K562 (cell line): ENCODE results near the gene KCTD13. TPM values are rescaled to one million over a fixed set of nuclear protein-coding genes. Genes with fewer than 3 reads are reported as not detected.
A peak's percentile ranks its signal among the peaks of the same experiment; 100 is the strongest.

Source experiments
- ATAC-seq: fragments of 200-7000 bp; cut with Tn5 transposase; 3 replicates; pipeline ENCODE4 v1.9.1; 2020; ENCODE audit warnings: moderate library complexity
- BruUV-seq: library from RNA; stranded (reverse); fragments of 400-500 nt; replicated peaks from 2 replicates; lab custom pipeline; 2021; lab: Mats Ljungman, UMichigan
- CTCF ChIA-PET: fragments of 300-600 bp; formaldehyde crosslinking; extraction: SDS; loops from one replicate; lab custom pipeline; 2021; ENCODE audit warnings: low intra/inter-chr PET ratio; lab: Yijun Ruan, JAX
- POLR2A ChIA-PET: fragments of 300-600, 350-650 bp; sonication (Branson Sonifier 250); formaldehyde crosslinking; extraction: SDS; loops from one replicate; lab custom pipeline; 2021; ENCODE audit warnings: antibody characterized with exemption, inconsistent platforms; lab: Yijun Ruan, JAX
- DNase-seq, 4 experiments: peaks; one replicate each; pipeline versions ENCODE4 v3.0.0 to v3.0.0-alpha.2; 2011 to 2018; ENCODE audit warnings: low spot score in 3 of 4, mixed read lengths in 3 of 4; ENCODE audit errors: extremely low read depth in 1 of 4
- FAIRE-seq: peaks from 2 replicates; lab custom pipeline; 2011; peaks lifted over from hg19 to GRCh38; lab: Jason Lieb, UNC
- H2AFZ ChIP-seq: 2 replicates; pipeline ENCODE4 v1.6.0; 2011; ENCODE audit warnings: low read depth, low read length, control low read depth, inconsistent platforms
- H3K27ac ChIP-seq: fragments of 200-600 bp; 3 replicates; pipeline ENCODE4 v1.8.0; 2011; ENCODE audit warnings: low read depth, mild to moderate bottlenecking, control low read depth, inconsistent platforms, low read length, moderate library complexity, mixed read lengths; ENCODE audit errors: extremely low read depth
- H3K27me3 ChIP-seq, 2 experiments: fragments of 300-600 bp in 1 of 2; 2 replicates in 1 of 2; 3 replicates in 1 of 2; pipeline versions ENCODE4 v1.6.0 to v1.8.0; 2011; ENCODE audit warnings: inconsistent platforms in 2 of 2, low read length in 2 of 2, mild to moderate bottlenecking in 1 of 2, mixed read lengths in 1 of 2, moderate library complexity in 1 of 2; ENCODE audit not compliant: control insufficient read depth in 2 of 2, insufficient read depth in 2 of 2
- H3K36me3 ChIP-seq: fragments of 300-600 bp; 3 replicates; pipeline ENCODE4 v1.8.0; 2011; ENCODE audit warnings: mild to moderate bottlenecking, low read length, inconsistent platforms; ENCODE audit not compliant: control insufficient read depth, insufficient read depth
- H3K4me1 ChIP-seq, 2 experiments: fragments of 200-600 bp in 1 of 2; replicated peaks in 1 of 2; 2 replicates in 1 of 2; 3 replicates in 1 of 2; pipeline versions ENCODE4 v1.5.1 to v1.8.0; 2011; ENCODE audit warnings: inconsistent platforms in 2 of 2, low read length in 2 of 2, mild to moderate bottlenecking in 1 of 2, mixed read lengths in 1 of 2, moderate library complexity in 1 of 2; ENCODE audit not compliant: control insufficient read depth in 2 of 2, insufficient read depth in 2 of 2
- H3K4me2 ChIP-seq: 2 replicates; pipeline ENCODE4 v1.6.1; 2011; ENCODE audit warnings: low read length, control low read depth, inconsistent platforms, mixed read lengths; ENCODE audit not compliant: insufficient read depth
- H3K4me3 ChIP-seq: fragments of 200-600 bp; sonication (generic), shearing (Covaris generic); 2 replicates; pipeline ENCODE4 v1.5.1; 2016; ENCODE audit warnings: control low read depth, inconsistent platforms
- H3K79me2 ChIP-seq: fragments of 200-600 bp; 3 replicates; pipeline ENCODE4 v1.8.0; 2011; ENCODE audit warnings: low read length, inconsistent platforms; ENCODE audit not compliant: control insufficient read depth, insufficient read depth
- H3K9ac ChIP-seq, 2 experiments: 2 replicates each; pipeline versions ENCODE4 v1.6.0 to v1.6.1; 2011; ENCODE audit warnings: low read depth in 2 of 2, low read length in 2 of 2, control low read depth in 1 of 2, inconsistent platforms in 1 of 2, mild to moderate bottlenecking in 1 of 2, mixed read lengths in 1 of 2; ENCODE audit not compliant: insufficient read depth in 1 of 2
- H3K9me1 ChIP-seq: one replicate; pipeline ENCODE4 v1.6.0; 2011; ENCODE audit warnings: inconsistent platforms, mild to moderate bottlenecking, low read length, moderate library complexity; ENCODE audit not compliant: control insufficient read depth, insufficient read depth
- H3K9me3 ChIP-seq: replicated peaks from 2 replicates; pipeline ENCODE4 v1.5.1; 2011; ENCODE audit warnings: low read depth, low read length, inconsistent platforms; ENCODE audit not compliant: control insufficient read depth, insufficient read depth
- H4K20me1 ChIP-seq: replicated peaks from 2 replicates; pipeline ENCODE4 v1.6.1; 2011; ENCODE audit warnings: low read length, inconsistent platforms, mixed read lengths; ENCODE audit not compliant: control insufficient read depth, insufficient read depth
- ARNT ChIP-seq, 2 experiments: fragments of 450-650 bp; IDR thresholded peaks; 2 replicates each; pipeline ENCODE4 v1.6.1; 2016; ENCODE audit warnings: mild to moderate bottlenecking in 1 of 2
- CCNT2 ChIP-seq: IDR thresholded peaks from 2 replicates; pipeline ENCODE4 v1.6.1; 2011; ENCODE audit warnings: borderline replicate concordance, low read depth, mild to moderate bottlenecking, moderate library complexity, mixed read lengths, low read length; ENCODE audit not compliant: insufficient read length; ENCODE audit errors: extremely low read depth
- EZH2 ChIP-seq: IDR thresholded peaks from 2 replicates; pipeline ENCODE4 v1.6.1; 2012; ENCODE audit warnings: low read depth, mild to moderate bottlenecking, inconsistent platforms, low read length, borderline replicate concordance
- KHSRP ChIP-seq: fragments of 450-650 bp; IDR thresholded peaks from 2 replicates; pipeline ENCODE4 v1.6.1; 2017
- NFE2L1 ChIP-seq: fragments of 450-650 bp; IDR thresholded peaks from 2 replicates; pipeline ENCODE4 v1.6.1; 2016; ENCODE audit warnings: missing genetic modification characterization, low read depth, mild to moderate bottlenecking, missing compliant biosample characterization, moderate library complexity, borderline replicate concordance
- PCBP1 ChIP-seq: fragments of 200-400 bp; formaldehyde crosslinking; IDR thresholded peaks from 2 replicates; pipeline ENCODE4 v1.6.1; 2018; ENCODE audit warnings: mild to moderate bottlenecking, low read depth, low read length; ENCODE audit not compliant: poor library complexity, severe bottlenecking
- PML ChIP-seq: IDR thresholded peaks from 2 replicates; pipeline ENCODE4 v1.6.1; 2012; ENCODE audit warnings: low read length, inconsistent platforms
- PRMT5 ChIP-seq: sonication (generic); formaldehyde crosslinking; IDR thresholded peaks from 2 replicates; pipeline ENCODE4 v1.5.0; 2020; ENCODE audit warnings: missing genetic modification reagents
- RNF2 ChIP-seq: sonication (generic); IDR thresholded peaks from 2 replicates; pipeline ENCODE4 v1.6.1; 2016
- STAT5B ChIP-seq: fragments of 250-450 bp; sonication (Bioruptor Pico); IDR thresholded peaks from 2 replicates; pipeline ENCODE4 v1.8.0; 2021; ENCODE audit warnings: mild to moderate bottlenecking, inconsistent platforms
- TAF9B ChIP-seq: fragments of 450-650 bp; IDR thresholded peaks from 2 replicates; pipeline ENCODE4 v1.6.1; 2018; ENCODE audit warnings: mild to moderate bottlenecking; ENCODE audit not compliant: partially characterized antibody
- ZKSCAN8 ChIP-seq: fragments of 200-800 bp; sonication (Bioruptor generic); IDR thresholded peaks from 2 replicates; pipeline ENCODE4 v1.6.1; 2016; ENCODE audit warnings: missing genetic modification characterization, missing compliant biosample characterization
- ZNF3 ChIP-seq: fragments of 250-450 bp; sonication (Bioruptor Pico); IDR thresholded peaks from 2 replicates; pipeline ENCODE4 v1.5.0; 2021; ENCODE audit warnings: mild to moderate bottlenecking, moderate library complexity
- ZNF583 ChIP-seq: fragments of 250-450 bp; sonication (Bioruptor Pico); IDR thresholded peaks from 2 replicates; pipeline ENCODE4 v1.4.0; 2020
- ZNF76 ChIP-seq: fragments of 250-450 bp; sonication (Bioruptor Pico); IDR thresholded peaks from 2 replicates; pipeline ENCODE4 v1.4.0; 2020; ENCODE audit warnings: mild to moderate bottlenecking, moderate library complexity, borderline replicate concordance
- WGBS: fragments of 100-300 bp; shearing (Covaris generic); methylation state at CpG from one replicate; pipeline ENCODE4 v1.1.6; 2016; ENCODE audit warnings: low coverage, mixed read lengths; ENCODE audit not compliant: insufficient coverage; ENCODE audit errors: missing lambda C conversion rate; 5-methylcytosine and 5-hydroxymethylcytosine counted together
- in situ Hi-C: fragments of 300-500 bp; cut with MboI; formaldehyde crosslinking; loops from 4 replicates; pipeline ENCODE4 v1.15.0; 2018; ENCODE audit warnings: inconsistent platforms, mixed read lengths
- intact Hi-C: fragments of 100-400 bp; cut with micrococcal nuclease; formaldehyde crosslinking; loops from 2 replicates; pipeline ENCODE4 v1.14.2; 2022
- polyA plus RNA-seq, 8 experiments: library from polyadenylated mRNA; depleted of rRNA in 4 of 8; stranded (reverse) in 5 of 8; unstranded in 3 of 8; fragments of >200 nt; fragmentation: Nextera tagmentation in 2 of 8; fragmentation: Illumina TruSeq in 1 of 8; extraction: Ambion mirVana in 2 of 8; extraction: Trizol in 1 of 8; gene quantifications; 2 replicates each; pipeline versions ENCODE4 v1.2.1 to v1.2.3, GENCODE V29; 2011 to 2014; ENCODE audit warnings: inconsistent platforms in 1 of 8, missing spikeins in 1 of 8
- total RNA-seq, 7 experiments: library from RNA; depleted of rRNA in 6 of 7; stranded (reverse); fragments of >200 nt in 6 of 7; fragmentation: Illumina TruSeq in 2 of 7; extraction: Trizol in 2 of 7; gene quantifications; 2 replicates each; pipeline versions ENCODE4 v1.2.1 to v1.2.3, GENCODE V29; 2011 to 2021; ENCODE audit warnings: low replicate concordance in 1 of 7
- TF ChIP-seq, protein P1 (sequence below), 3 experiments: IDR thresholded peaks in 2 of 3; conservative IDR thresholded peaks in 1 of 3; 2 replicates each; pipeline ENCODE4 v1.5.1; 2011 to 2012; ENCODE audit warnings: low read length in 3 of 3, mild to moderate bottlenecking in 3 of 3, control low read depth in 2 of 3, improper control_type of control experiment in 1 of 3, inconsistent platforms in 1 of 3, low read depth in 1 of 3, mixed read lengths in 1 of 3, moderate library complexity in 1 of 3; ENCODE audit not compliant: insufficient read depth in 2 of 3
- TF ChIP-seq, protein P2 (sequence below): sonication (generic); formaldehyde crosslinking; IDR thresholded peaks from 2 replicates; pipeline ENCODE4 v1.8.0; 2022; ENCODE audit warnings: missing genetic modification reagents, mild to moderate bottlenecking, borderline replicate concordance
- TF ChIP-seq, protein P3 (sequence below): fragments of 200-800 bp; sonication (Bioruptor generic); IDR thresholded peaks from 2 replicates; pipeline ENCODE4 v1.6.1; 2017; ENCODE audit warnings: missing genetic modification characterization, missing compliant biosample characterization

The KCTD13 gene
- total and polyA plus RNA-seq, 9 of the 15 experiments (the other 6 are each of a cell fraction or from before 2014, with no cell fraction given): 1.0 to 20.6 (median 9.8) TPM

DNA sequence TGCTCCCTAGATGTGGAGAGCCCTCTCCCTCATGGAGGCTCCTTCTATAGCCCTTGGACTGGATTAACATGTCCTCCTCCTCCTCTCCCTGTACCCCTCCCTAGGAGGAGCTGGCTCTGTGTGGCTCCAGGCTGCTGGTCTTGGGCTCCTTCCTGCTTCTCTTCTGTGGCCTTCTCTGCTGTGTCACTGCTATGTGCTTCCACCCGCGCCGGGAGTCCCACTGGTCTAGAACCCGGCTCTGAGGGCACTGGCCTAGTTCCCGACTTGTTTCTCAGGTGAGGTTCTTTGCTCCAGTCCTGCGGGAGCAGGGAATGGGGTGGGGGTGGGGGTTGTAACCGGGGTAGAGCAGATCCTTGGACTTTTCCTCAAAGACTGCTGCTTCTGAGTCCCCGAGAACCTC is 45.3 kb upstream of the KCTD13 start:
- peaks cover 3% of the 10 kb centered on the region for H3K9me1 ChIP-seq
- ChIA-PET POLR2A (interaction anchor here (0.6 kb wide), 1 partner anchor 14 kb away, joined by 3 read pairs; no protein-coding TSS in a partner anchor), CTCF (no interaction called here)
- H3K4me3 ChIP-seq: no peak overlapping the region
- FAIRE-seq (no peak), DNase-seq (no peak), ATAC-seq (no peak)
- TF ChIP-seq PCBP1: no peak
- no peak for TF ChIP-seq ZNF76 (CRISPR knock-in tag)
- no peak for TF ChIP-seq ARNT (IDR thresholded peaks at IDR 0.05)
- no peak for TF ChIP-seq CCNT2
- no peak for TF ChIP-seq EZH2
- no peak for TF ChIP-seq ZNF583
- TF ChIP-seq TAF9B: no peak
- TF ChIP-seq KHSRP: no peak
- TF ChIP-seq, protein P1, sequence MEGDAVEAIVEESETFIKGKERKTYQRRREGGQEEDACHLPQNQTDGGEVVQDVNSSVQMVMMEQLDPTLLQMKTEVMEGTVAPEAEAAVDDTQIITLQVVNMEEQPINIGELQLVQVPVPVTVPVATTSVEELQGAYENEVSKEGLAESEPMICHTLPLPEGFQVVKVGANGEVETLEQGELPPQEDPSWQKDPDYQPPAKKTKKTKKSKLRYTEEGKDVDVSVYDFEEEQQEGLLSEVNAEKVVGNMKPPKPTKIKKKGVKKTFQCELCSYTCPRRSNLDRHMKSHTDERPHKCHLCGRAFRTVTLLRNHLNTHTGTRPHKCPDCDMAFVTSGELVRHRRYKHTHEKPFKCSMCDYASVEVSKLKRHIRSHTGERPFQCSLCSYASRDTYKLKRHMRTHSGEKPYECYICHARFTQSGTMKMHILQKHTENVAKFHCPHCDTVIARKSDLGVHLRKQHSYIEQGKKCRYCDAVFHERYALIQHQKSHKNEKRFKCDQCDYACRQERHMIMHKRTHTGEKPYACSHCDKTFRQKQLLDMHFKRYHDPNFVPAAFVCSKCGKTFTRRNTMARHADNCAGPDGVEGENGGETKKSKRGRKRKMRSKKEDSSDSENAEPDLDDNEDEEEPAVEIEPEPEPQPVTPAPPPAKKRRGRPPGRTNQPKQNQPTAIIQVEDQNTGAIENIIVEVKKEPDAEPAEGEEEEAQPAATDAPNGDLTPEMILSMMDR (IDR thresholded peaks at IDR 0.05 in 2 of 3, conservative IDR thresholded peaks at IDR 0.05 in 1 of 3; ENCODE audit: insufficient read depth in 2 of 3, low read depth in 1 of 3, low read length in 3 of 3): no peak
- TF ChIP-seq NFE2L1: no peak
- TF ChIP-seq, protein P2, sequence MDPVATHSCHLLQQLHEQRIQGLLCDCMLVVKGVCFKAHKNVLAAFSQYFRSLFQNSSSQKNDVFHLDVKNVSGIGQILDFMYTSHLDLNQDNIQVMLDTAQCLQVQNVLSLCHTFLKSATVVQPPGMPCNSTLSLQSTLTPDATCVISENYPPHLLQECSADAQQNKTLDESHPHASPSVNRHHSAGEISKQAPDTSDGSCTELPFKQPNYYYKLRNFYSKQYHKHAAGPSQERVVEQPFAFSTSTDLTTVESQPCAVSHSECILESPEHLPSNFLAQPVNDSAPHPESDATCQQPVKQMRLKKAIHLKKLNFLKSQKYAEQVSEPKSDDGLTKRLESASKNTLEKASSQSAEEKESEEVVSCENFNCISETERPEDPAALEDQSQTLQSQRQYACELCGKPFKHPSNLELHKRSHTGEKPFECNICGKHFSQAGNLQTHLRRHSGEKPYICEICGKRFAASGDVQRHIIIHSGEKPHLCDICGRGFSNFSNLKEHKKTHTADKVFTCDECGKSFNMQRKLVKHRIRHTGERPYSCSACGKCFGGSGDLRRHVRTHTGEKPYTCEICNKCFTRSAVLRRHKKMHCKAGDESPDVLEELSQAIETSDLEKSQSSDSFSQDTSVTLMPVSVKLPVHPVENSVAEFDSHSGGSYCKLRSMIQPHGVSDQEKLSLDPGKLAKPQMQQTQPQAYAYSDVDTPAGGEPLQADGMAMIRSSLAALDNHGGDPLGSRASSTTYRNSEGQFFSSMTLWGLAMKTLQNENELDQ (CRISPR knock-in tag): no peak
- no peak for TF ChIP-seq ZNF3
- TF ChIP-seq, protein P3, sequence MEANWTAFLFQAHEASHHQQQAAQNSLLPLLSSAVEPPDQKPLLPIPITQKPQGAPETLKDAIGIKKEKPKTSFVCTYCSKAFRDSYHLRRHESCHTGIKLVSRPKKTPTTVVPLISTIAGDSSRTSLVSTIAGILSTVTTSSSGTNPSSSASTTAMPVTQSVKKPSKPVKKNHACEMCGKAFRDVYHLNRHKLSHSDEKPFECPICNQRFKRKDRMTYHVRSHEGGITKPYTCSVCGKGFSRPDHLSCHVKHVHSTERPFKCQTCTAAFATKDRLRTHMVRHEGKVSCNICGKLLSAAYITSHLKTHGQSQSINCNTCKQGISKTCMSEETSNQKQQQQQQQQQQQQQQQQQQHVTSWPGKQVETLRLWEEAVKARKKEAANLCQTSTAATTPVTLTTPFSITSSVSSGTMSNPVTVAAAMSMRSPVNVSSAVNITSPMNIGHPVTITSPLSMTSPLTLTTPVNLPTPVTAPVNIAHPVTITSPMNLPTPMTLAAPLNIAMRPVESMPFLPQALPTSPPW (CRISPR knock-in tag): no peak
- no peak for TF ChIP-seq PML
- no peak for TF ChIP-seq STAT5B (CRISPR knock-in tag)
- TF ChIP-seq PRMT5 (CRISPR knock-in tag): no peak
- no peak for TF ChIP-seq RNF2
- TF ChIP-seq ZKSCAN8 (CRISPR knock-in tag): no peak
- H3K4me2 ChIP-seq: no peak overlapping the region
- no TSS peak for BruUV-seq
- no peak overlapping the region for H2AFZ ChIP-seq
- H3K27me3 ChIP-seq: no peaks in the 10 kb centered on the region
- H4K20me1 ChIP-seq: peaks cover 17% of the 10 kb centered on the region
- no peak overlapping the region for H3K27ac ChIP-seq
- peaks cover 21 to 27% of the 10 kb centered on the region in 2 experiments; a peak in 4 of 5 replicates for H3K4me1 ChIP-seq
- peaks cover 26% of the 10 kb centered on the region for H3K79me2 ChIP-seq
- WGBS: 87% methylated on average over 8 of the region's 8 CpGs
- in situ Hi-C loops: no loop called here
- H3K9me3 ChIP-seq: no peaks in the 10 kb centered on the region; the same call in 1 of the 2 replicates
- peaks cover 33% of the 10 kb centered on the region for H3K36me3 ChIP-seq
- H3K9ac ChIP-seq: peak overlapping the region in 1 of 2 experiments; percentile 49; a peak in 1 of 4 replicates
- intact Hi-C loops: no loop called here
